Endothelial cell of umbilical vein (primary cell): Measurements from ENCODE around the gene PFDN6.

ENCODE experiments used
- MYC ChIP-seq: IDR thresholded peaks from one replicate; pipeline ENCODE4 v1.6.1; 2011; ENCODE audit warnings: mild to moderate bottlenecking, low read depth, low read length
- POLR2A ChIP-seq: IDR thresholded peaks from 2 replicates; pipeline ENCODE4 v1.6.1; 2012; ENCODE audit warnings: low read depth, mild to moderate bottlenecking, control low read depth, low read length
- POLR2AphosphoS5 ChIP-seq: IDR thresholded peaks from 2 replicates; pipeline ENCODE4 v1.6.1; 2012; ENCODE audit warnings: low read depth, mild to moderate bottlenecking, control low read depth, low read length, moderate library complexity; ENCODE audit not compliant: insufficient read depth
- TF ChIP-seq, protein P1 (sequence below), 2 donors: IDR thresholded peaks; 1 replicate in 1 of 2; 2 replicates in 1 of 2; pipeline ENCODE4 v1.5.1; 2011; ENCODE audit warnings: low read length in 2 of 2, mild to moderate bottlenecking in 2 of 2, moderate library complexity in 2 of 2, control low read depth in 1 of 2, inconsistent platforms in 1 of 2, low read depth in 1 of 2; ENCODE audit not compliant: insufficient read depth in 1 of 2; ENCODE audit errors: extremely low read depth in 1 of 2
- TF ChIP-seq, protein P2 (sequence below): IDR thresholded peaks from 2 replicates; pipeline ENCODE4 v1.6.1; 2011; ENCODE audit not compliant: insufficient read depth, insufficient read length

DNA sequence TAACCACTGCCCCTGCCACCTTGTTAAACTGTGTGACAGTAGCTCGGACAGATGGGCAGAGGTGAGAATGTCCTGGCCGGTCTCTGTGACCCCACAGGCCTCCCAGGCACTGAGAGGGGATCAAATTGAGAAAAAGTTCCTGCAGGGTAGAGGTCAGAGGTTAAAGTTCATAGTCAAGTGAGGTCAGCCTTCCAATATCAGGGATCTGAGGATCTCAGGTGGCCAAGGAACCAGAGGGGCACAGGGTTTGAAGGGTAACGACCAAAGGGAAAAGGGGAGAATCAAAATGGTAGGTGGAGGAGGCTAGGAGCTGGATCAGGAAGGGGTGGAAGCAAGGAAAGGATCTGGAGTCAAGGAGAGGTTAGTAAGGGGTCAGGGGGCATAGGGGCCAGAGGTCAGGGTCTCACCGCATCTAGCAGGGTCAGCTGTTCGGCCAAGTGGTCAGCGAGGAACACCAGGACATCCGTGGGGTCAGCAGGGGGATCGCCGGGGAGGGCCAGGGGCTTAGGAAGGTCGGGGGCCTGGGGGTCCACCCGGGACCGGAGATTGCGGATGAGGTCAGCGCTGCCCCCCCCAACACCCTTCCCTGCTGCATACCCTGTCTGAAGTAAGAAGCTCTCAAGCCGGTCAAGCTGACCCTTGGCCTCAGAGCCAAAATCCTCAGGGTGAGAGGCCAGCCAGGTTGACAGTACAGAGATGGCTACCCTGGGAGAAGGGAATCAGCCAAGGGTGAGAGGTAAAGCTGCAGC is 6.4 kb downstream of the PFDN6 start:
- TF ChIP-seq, protein P1, sequence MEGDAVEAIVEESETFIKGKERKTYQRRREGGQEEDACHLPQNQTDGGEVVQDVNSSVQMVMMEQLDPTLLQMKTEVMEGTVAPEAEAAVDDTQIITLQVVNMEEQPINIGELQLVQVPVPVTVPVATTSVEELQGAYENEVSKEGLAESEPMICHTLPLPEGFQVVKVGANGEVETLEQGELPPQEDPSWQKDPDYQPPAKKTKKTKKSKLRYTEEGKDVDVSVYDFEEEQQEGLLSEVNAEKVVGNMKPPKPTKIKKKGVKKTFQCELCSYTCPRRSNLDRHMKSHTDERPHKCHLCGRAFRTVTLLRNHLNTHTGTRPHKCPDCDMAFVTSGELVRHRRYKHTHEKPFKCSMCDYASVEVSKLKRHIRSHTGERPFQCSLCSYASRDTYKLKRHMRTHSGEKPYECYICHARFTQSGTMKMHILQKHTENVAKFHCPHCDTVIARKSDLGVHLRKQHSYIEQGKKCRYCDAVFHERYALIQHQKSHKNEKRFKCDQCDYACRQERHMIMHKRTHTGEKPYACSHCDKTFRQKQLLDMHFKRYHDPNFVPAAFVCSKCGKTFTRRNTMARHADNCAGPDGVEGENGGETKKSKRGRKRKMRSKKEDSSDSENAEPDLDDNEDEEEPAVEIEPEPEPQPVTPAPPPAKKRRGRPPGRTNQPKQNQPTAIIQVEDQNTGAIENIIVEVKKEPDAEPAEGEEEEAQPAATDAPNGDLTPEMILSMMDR (IDR thresholded peaks at IDR 0.05; ENCODE audit: extremely low read depth in 1 of 2, insufficient read depth in 1 of 2, low read depth in 1 of 2, low read length in 2 of 2), result no peak
- TF ChIP-seq POLR2A, result no peak
- TF ChIP-seq MYC, result no peak
- TF ChIP-seq POLR2AphosphoS5, result no peak
- TF ChIP-seq, protein P2, sequence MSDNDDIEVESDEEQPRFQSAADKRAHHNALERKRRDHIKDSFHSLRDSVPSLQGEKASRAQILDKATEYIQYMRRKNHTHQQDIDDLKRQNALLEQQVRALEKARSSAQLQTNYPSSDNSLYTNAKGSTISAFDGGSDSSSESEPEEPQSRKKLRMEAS, result no peak
